ENCODE results near the gene CADPS. TPM values are rescaled to one million over a fixed set of nuclear protein-coding genes. Genes with fewer than 3 reads are reported as not detected.

Gene CADPS
- total and polyA plus RNA-seq, 2 of the 4 experiments (the other 2 are of a cell fraction): not detected

GRCh38 chr3:62373215-62373614, 502.0 kb downstream of the CADPS start, which contains the start of gene FEZF2:
Gene FEZF2, minus strand, starts transcription at chr3:62373550. Its CDS starts 682 bp downstream, at chr3:62372868.
- Histone ChIP-seq H3K36me3 (ENCODE audit: control insufficient read depth, insufficient read depth, low read length) (no peaks in the 10 kb centered on the region), H3K4me3 (ENCODE audit: insufficient read depth, low read depth, low read length) (no peak within 1 kb of the TSS), H2AFZ (replicated peaks; ENCODE audit: low read length, poor library complexity) (peak within 1 kb of the TSS; percentile 29), H3K4ac (ENCODE audit: low read depth, low read length) (no peak within 1 kb of the TSS), H4K91ac (ENCODE audit: insufficient read depth, low read depth, low read length) (no peak within 1 kb of the TSS), H4K20me1 (ENCODE audit: insufficient read depth, low read length) (no peaks in the 10 kb centered on the region; the same call in 1 of the 2 replicates), H3K56ac (ENCODE audit: extremely low read depth, insufficient read depth, low read length) (no peak within 1 kb of the TSS), H3K27ac (ENCODE audit: insufficient read depth, low read length) (no peak within 1 kb of the TSS), H3K9ac (ENCODE audit: low read depth, low read length) (no peak within 1 kb of the TSS), H3K4me2 (ENCODE audit: low read depth, low read length) (peak within 1 kb of the TSS; percentile 42; the same call in 1 of the 2 replicates), H4K8ac (ENCODE audit: low read depth in 2 of 2, low read length in 2 of 2) (no peak within 1 kb of the TSS), H3K27me3 (ENCODE audit: control insufficient read depth, insufficient read depth, low read length) (peaks cover 94% of the 10 kb centered on the region), H2BK20ac (ENCODE audit: low read depth, low read length) (no peak within 1 kb of the TSS), H2BK120ac (ENCODE audit: low read depth, low read length) (no peak within 1 kb of the TSS), H3K9me3 (ENCODE audit: control insufficient read depth, insufficient read depth, low read length) (peaks cover 6% of the 10 kb centered on the region), H2BK15ac (ENCODE audit: low read depth, low read length) (no peak within 1 kb of the TSS), H2AK9ac (replicated peaks; ENCODE audit: low read depth, low read length, poor library complexity) (peak within 1 kb of the TSS; percentile 63), H3K79me1 (ENCODE audit: low read depth in 1 of 2, low read length in 2 of 2) (no peaks in the 10 kb centered on the region), H3K4me1 (ENCODE audit: control insufficient read depth, insufficient read depth, low read length) (no peaks in the 10 kb centered on the region), H2BK5ac (ENCODE audit: low read depth, low read length, poor library complexity, severe bottlenecking) (no peak within 1 kb of the TSS), H3K23ac (ENCODE audit: low read depth, low read length) (no peak within 1 kb of the TSS; the same call in 1 of the 2 replicates), H2AK5ac (ENCODE audit: low read depth, low read length) (no peak within 1 kb of the TSS), H3K14ac (replicated peaks; ENCODE audit: low read depth, low read length) (no peak within 1 kb of the TSS), H3K9me1 (ENCODE audit: insufficient read depth, low read length) (no peaks in the 10 kb centered on the region), H4K5ac (ENCODE audit: low read depth, low read length) (no peak within 1 kb of the TSS), H3K18ac (ENCODE audit: low read depth, low read length) (no peak within 1 kb of the TSS)
- CTCF ChIA-PET: no interaction called here
- BruUV-seq (replicated peaks): no TSS peak
- dilution Hi-C loops (cut with HindIII; ENCODE audit: low sequenced_read_pairs, unreplicated experiment) (no loop called here), intact Hi-C loops (cut with micrococcal nuclease) (no loop called here), in situ Hi-C loops (cut with MboI; ENCODE audit: low sequenced_read_pairs) (no loop called here)
- TF ChIP-seq RCOR1 (IDR thresholded peaks at IDR 0.05; ENCODE audit: insufficient replicate concordance, low read length) (no peak), MAZ (IDR thresholded peaks at IDR 0.05; ENCODE audit: borderline replicate concordance, low read depth, low read length) (no peak), CHD1 (IDR thresholded peaks at IDR 0.05; ENCODE audit: low read depth, low read length) (no peak), CEBPB (IDR thresholded peaks at IDR 0.05; ENCODE audit: low read depth, low read length) (no peak), RAD21 (IDR thresholded peaks at IDR 0.05; ENCODE audit: low read length) (no peak), MXI1 (IDR thresholded peaks at IDR 0.05; ENCODE audit: borderline replicate concordance, low read depth, low read length) (no peak), NFE2L2 (IDR thresholded peaks at IDR 0.05; ENCODE audit: low read depth, low read length) (no peak), MAFK (IDR thresholded peaks at IDR 0.05; ENCODE audit: low read depth, low read length) (no peak), SMC3 (IDR thresholded peaks at IDR 0.05; ENCODE audit: low read depth, low read length) (no peak), RFX5 (IDR thresholded peaks at IDR 0.05; ENCODE audit: low read depth, low read length) (no peak), ELK1 (IDR thresholded peaks at IDR 0.05; ENCODE audit: borderline replicate concordance, low read depth, low read length) (no peak), FOS (IDR thresholded peaks at IDR 0.05; ENCODE audit: low read depth, low read length) (no peak)
- TF ChIP-seq, protein P1, sequence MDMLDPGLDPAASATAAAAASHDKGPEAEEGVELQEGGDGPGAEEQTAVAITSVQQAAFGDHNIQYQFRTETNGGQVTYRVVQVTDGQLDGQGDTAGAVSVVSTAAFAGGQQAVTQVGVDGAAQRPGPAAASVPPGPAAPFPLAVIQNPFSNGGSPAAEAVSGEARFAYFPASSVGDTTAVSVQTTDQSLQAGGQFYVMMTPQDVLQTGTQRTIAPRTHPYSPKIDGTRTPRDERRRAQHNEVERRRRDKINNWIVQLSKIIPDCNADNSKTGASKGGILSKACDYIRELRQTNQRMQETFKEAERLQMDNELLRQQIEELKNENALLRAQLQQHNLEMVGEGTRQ (IDR thresholded peaks at IDR 0.05; ENCODE audit: low read depth, low read length): no peak
- TF ChIP-seq, protein P2, sequence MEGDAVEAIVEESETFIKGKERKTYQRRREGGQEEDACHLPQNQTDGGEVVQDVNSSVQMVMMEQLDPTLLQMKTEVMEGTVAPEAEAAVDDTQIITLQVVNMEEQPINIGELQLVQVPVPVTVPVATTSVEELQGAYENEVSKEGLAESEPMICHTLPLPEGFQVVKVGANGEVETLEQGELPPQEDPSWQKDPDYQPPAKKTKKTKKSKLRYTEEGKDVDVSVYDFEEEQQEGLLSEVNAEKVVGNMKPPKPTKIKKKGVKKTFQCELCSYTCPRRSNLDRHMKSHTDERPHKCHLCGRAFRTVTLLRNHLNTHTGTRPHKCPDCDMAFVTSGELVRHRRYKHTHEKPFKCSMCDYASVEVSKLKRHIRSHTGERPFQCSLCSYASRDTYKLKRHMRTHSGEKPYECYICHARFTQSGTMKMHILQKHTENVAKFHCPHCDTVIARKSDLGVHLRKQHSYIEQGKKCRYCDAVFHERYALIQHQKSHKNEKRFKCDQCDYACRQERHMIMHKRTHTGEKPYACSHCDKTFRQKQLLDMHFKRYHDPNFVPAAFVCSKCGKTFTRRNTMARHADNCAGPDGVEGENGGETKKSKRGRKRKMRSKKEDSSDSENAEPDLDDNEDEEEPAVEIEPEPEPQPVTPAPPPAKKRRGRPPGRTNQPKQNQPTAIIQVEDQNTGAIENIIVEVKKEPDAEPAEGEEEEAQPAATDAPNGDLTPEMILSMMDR (conservative IDR thresholded peaks at IDR 0.05; ENCODE audit: low read depth, low read length): no peak
- WGBS, 2 experiments (ENCODE audit: extremely low coverage in 2 of 2, insufficient read length in 1 of 2): 2% methylated on average over 6 of the region's 28 CpGs; no CpG with 5 or more reads in 1 of the 2 experiments
- DNase-seq (no peak), ATAC-seq (ENCODE audit: low read depth) (no peak)
- POLR2A ChIA-PET (ENCODE audit: unreplicated experiment): no interaction called here
